Suprapubic skin (tissue), 4 donors: ENCODE measurements around the gene ZFYVE28. TPM values are rescaled to one million over a fixed set of nuclear protein-coding genes. Genes with fewer than 3 reads are reported as not detected.

ENCODE experiments used
- DNase-seq, 2 donors: peaks; one replicate each; pipeline ENCODE4 v3.0.0-alpha.2; 2019; ENCODE audit warnings: low spot score in 2 of 2
- H3K27ac ChIP-seq: fragments of 200-600 bp; sonication (generic); one replicate; pipeline ENCODE4 v1.5.1; 2019
- H3K27me3 ChIP-seq: fragments of 200-600 bp; sonication (generic); one replicate; pipeline ENCODE4 v1.5.1; 2019
- H3K36me3 ChIP-seq: fragments of 200-600 bp; sonication (generic); one replicate; pipeline ENCODE4 v1.5.1; 2019
- H3K4me1 ChIP-seq: fragments of 200-600 bp; sonication (generic); one replicate; pipeline ENCODE4 v1.5.1; 2019
- H3K4me3 ChIP-seq: fragments of 200-600 bp; sonication (generic); one replicate; pipeline ENCODE4 v1.5.1; 2019; ENCODE audit warnings: mild to moderate bottlenecking
- H3K9me3 ChIP-seq: fragments of 200-600 bp; sonication (generic); one replicate; pipeline ENCODE4 v1.5.1; 2019
- CTCF ChIP-seq, 2 donors: fragments of 200-600 bp in 1 of 2; fragments of 450-650 bp in 1 of 2; sonication (generic) in 1 of 2; IDR thresholded peaks; one replicate each; pipeline ENCODE4 v1.5.1; 2016 to 2019; ENCODE audit warnings: antibody characterized with exemption in 2 of 2, mild to moderate bottlenecking in 1 of 2, moderate library complexity in 1 of 2
- EP300 ChIP-seq: sonication (generic); formaldehyde crosslinking; IDR thresholded peaks from one replicate; pipeline ENCODE4 v1.6.1; 2017; ENCODE audit warnings: antibody characterized with exemption
- POLR2A ChIP-seq, 2 donors: fragments of 450-650 bp; IDR thresholded peaks; one replicate each; pipeline ENCODE4 v1.6.1; 2017; ENCODE audit warnings: antibody characterized with exemption in 2 of 2, mild to moderate bottlenecking in 2 of 2, moderate library complexity in 2 of 2
- POLR2AphosphoS5 ChIP-seq, 3 donors: sonication (generic); formaldehyde crosslinking; IDR thresholded peaks; one replicate each; pipeline ENCODE4 v1.6.1; 2017; ENCODE audit warnings: antibody characterized with exemption in 3 of 3
- WGBS: methylation state at CpG from one replicate; pipeline ENCODE4 v1.1.5; 2018; 5-methylcytosine and 5-hydroxymethylcytosine counted together
- total RNA-seq, 4 donors: library from RNA; depleted of rRNA; stranded (reverse); fragments of >200 nt; gene quantifications; one replicate each; pipeline ENCODE4 v1.1.0, GENCODE V29; 2016

Gene ZFYVE28
- total RNA-seq, 4 donors from 2014 or later: 7.6 to 21.3 (median 9.9) TPM

- H3K9me3 ChIP-seq: no peaks in the 10 kb centered on the region
- WGBS: 88% methylated on average over 5 of the region's 14 CpGs
- H3K4me1 ChIP-seq: peaks cover 43% of the 10 kb centered on the region
- H3K36me3 ChIP-seq: no peaks in the 10 kb centered on the region
- H3K27me3 ChIP-seq: peaks cover 6% of the 10 kb centered on the region
- H3K27ac ChIP-seq: peak overlapping the region; percentile 70
- no peak overlapping the region for H3K4me3 ChIP-seq
- DNase-seq: no peak
- no peak for TF ChIP-seq POLR2A (IDR thresholded peaks at IDR 0.05)
- TF ChIP-seq POLR2AphosphoS5 (IDR thresholded peaks at IDR 0.05): no peak
- TF ChIP-seq EP300: no peak
- no peak for TF ChIP-seq CTCF (IDR thresholded peaks at IDR 0.05)
Measured at GRCh38 chr4:2411786-2412510, 6.5 kb downstream of the ZFYVE28 start.

- H3K4me3 ChIP-seq: no peak overlapping the region
- no peaks in the 10 kb centered on the region for H3K36me3 ChIP-seq
- TF ChIP-seq POLR2A (IDR thresholded peaks at IDR 0.05): no peak
- TF ChIP-seq EP300: no peak
- no peak for TF ChIP-seq CTCF (IDR thresholded peaks at IDR 0.05)
- TF ChIP-seq POLR2AphosphoS5 (IDR thresholded peaks at IDR 0.05): no peak
- H3K9me3 ChIP-seq: no peaks in the 10 kb centered on the region
- H3K4me1 ChIP-seq: peaks cover 33% of the 10 kb centered on the region
- DNase-seq: no peak
- H3K27ac ChIP-seq: no peak overlapping the region
- H3K27me3 ChIP-seq: no peaks in the 10 kb centered on the region
- 86% methylated on average over 10 of the region's 14 CpGs for WGBS
Measured at GRCh38 chr4:2409381-2409783, 9.1 kb downstream of the ZFYVE28 start.

GRCh38 chr4:2408976-2409375 lies 9.5 kb downstream of the ZFYVE28 start:
- TF ChIP-seq POLR2AphosphoS5 (IDR thresholded peaks at IDR 0.05) (no peak), POLR2A (IDR thresholded peaks at IDR 0.05) (no peak), EP300 (no peak), CTCF (IDR thresholded peaks at IDR 0.05) (no peak)
- WGBS: 78% methylated on average over 10 of the region's 10 CpGs

GRCh38 chr4:2408401-2408958 lies 10.0 kb downstream of the ZFYVE28 start:
- no peak overlapping the region for H3K4me3 ChIP-seq
- peaks cover 24% of the 10 kb centered on the region for H3K4me1 ChIP-seq
- WGBS: 72% methylated on average over 10 of the region's 15 CpGs
- H3K36me3 ChIP-seq: no peaks in the 10 kb centered on the region
- no peak for TF ChIP-seq POLR2A (IDR thresholded peaks at IDR 0.05)
- no peak for TF ChIP-seq CTCF (IDR thresholded peaks at IDR 0.05)
- TF ChIP-seq EP300: no peak
- TF ChIP-seq POLR2AphosphoS5 (IDR thresholded peaks at IDR 0.05): no peak
- no peak overlapping the region for H3K27ac ChIP-seq
- H3K9me3 ChIP-seq: no peaks in the 10 kb centered on the region
- no peak for DNase-seq
- H3K27me3 ChIP-seq: no peaks in the 10 kb centered on the region

More at GRCh38 chr4:2408976-2409375, 9.5 kb downstream of the ZFYVE28 start:
- no peaks in the 10 kb centered on the region for H3K27me3 ChIP-seq
- DNase-seq: no peak
- peaks cover 29% of the 10 kb centered on the region for H3K4me1 ChIP-seq
- no peaks in the 10 kb centered on the region for H3K36me3 ChIP-seq
- no peaks in the 10 kb centered on the region for H3K9me3 ChIP-seq
- no peak overlapping the region for H3K4me3 ChIP-seq
- H3K27ac ChIP-seq: no peak overlapping the region

GRCh38 chr4:2407991-2408342 lies 10.5 kb downstream of the ZFYVE28 start:
- DNase-seq: no peak
- 95% methylated on average over 3 of the region's 3 CpGs for WGBS
- Histone ChIP-seq H3K9me3 (no peaks in the 10 kb centered on the region), H3K4me3 (no peak overlapping the region), H3K4me1 (peaks cover 21% of the 10 kb centered on the region), H3K36me3 (no peaks in the 10 kb centered on the region), H3K27ac (no peak overlapping the region), H3K27me3 (no peaks in the 10 kb centered on the region)
- TF ChIP-seq POLR2AphosphoS5 (IDR thresholded peaks at IDR 0.05) (no peak), CTCF (IDR thresholded peaks at IDR 0.05) (no peak), EP300 (no peak), POLR2A (IDR thresholded peaks at IDR 0.05) (no peak)
